Esophagus muscularis mucosa (tissue), 4 donors: ENCODE results near the gene DNPH1.

Source experiments
- EP300 ChIP-seq: sonication (generic); formaldehyde crosslinking; IDR thresholded peaks from one replicate; pipeline ENCODE4 v1.6.1; 2017; ENCODE audit warnings: antibody characterized with exemption
- POLR2A ChIP-seq: fragments of 450-650 bp; IDR thresholded peaks from one replicate; pipeline ENCODE4 v1.6.1; 2017; ENCODE audit warnings: antibody characterized with exemption, moderate library complexity, mild to moderate bottlenecking, low read depth
- TF ChIP-seq, protein P1 (sequence below), 3 experiments: fragments of 200-600 bp in 2 of 3; fragments of 450-650 bp in 1 of 3; sonication (generic) in 2 of 3; IDR thresholded peaks; one replicate each; pipeline ENCODE4 v1.5.1; 2017 to 2019; ENCODE audit warnings: antibody characterized with exemption in 3 of 3, mild to moderate bottlenecking in 2 of 3, moderate library complexity in 1 of 3

DNA sequence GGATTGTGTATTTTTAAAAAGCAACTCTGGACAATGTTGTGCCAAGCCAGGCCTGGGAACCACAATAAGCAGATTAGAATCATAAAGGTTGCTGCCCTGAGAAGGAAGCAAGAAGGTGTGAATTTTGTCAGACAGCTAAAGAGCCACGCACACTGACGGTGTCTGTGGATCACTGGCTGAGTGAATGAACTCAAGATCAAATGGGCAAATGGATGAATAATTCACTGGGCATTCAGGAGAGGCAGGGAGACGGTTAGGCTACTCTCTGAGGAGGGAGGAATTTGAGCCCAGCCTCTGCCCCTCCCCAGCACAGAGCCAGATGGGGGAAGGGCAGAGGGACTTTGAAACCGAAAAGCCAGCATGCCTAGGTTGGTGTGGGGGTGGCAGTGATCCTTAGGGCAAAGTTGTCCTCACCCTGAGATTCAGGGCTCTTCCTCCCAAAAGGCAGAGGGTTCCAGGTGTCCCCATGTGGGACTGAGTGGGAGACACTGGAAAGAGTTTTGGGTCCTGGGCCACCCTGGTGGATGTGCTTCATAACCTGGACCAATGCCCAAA is 49.3 kb upstream of the DNPH1 start:
- TF ChIP-seq, protein P1, sequence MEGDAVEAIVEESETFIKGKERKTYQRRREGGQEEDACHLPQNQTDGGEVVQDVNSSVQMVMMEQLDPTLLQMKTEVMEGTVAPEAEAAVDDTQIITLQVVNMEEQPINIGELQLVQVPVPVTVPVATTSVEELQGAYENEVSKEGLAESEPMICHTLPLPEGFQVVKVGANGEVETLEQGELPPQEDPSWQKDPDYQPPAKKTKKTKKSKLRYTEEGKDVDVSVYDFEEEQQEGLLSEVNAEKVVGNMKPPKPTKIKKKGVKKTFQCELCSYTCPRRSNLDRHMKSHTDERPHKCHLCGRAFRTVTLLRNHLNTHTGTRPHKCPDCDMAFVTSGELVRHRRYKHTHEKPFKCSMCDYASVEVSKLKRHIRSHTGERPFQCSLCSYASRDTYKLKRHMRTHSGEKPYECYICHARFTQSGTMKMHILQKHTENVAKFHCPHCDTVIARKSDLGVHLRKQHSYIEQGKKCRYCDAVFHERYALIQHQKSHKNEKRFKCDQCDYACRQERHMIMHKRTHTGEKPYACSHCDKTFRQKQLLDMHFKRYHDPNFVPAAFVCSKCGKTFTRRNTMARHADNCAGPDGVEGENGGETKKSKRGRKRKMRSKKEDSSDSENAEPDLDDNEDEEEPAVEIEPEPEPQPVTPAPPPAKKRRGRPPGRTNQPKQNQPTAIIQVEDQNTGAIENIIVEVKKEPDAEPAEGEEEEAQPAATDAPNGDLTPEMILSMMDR (IDR thresholded peaks at IDR 0.05): no peak
- TF ChIP-seq POLR2A (no peak), EP300 (no peak)
